K562 (cell line): ENCODE measurements around the gene GRIN2A. TPM values are rescaled to one million over a fixed set of nuclear protein-coding genes. Genes with fewer than 3 reads are reported as not detected.

ENCODE experiments used
- ATAC-seq: fragments of 200-7000 bp; cut with Tn5 transposase; 3 replicates; pipeline ENCODE4 v1.9.1; 2020; ENCODE audit warnings: moderate library complexity
- BruUV-seq: library from RNA; stranded (reverse); fragments of 400-500 nt; replicated peaks from 2 replicates; lab custom pipeline; 2021; lab: Mats Ljungman, UMichigan
- CTCF ChIA-PET: fragments of 300-600 bp; formaldehyde crosslinking; extraction: SDS; loops from one replicate; lab custom pipeline; 2021; ENCODE audit warnings: low intra/inter-chr PET ratio; lab: Yijun Ruan, JAX
- POLR2A ChIA-PET: fragments of 300-600, 350-650 bp; sonication (Branson Sonifier 250); formaldehyde crosslinking; extraction: SDS; loops from one replicate; lab custom pipeline; 2021; ENCODE audit warnings: antibody characterized with exemption, inconsistent platforms; lab: Yijun Ruan, JAX
- DNase-seq, 4 experiments: peaks; one replicate each; pipeline versions ENCODE4 v3.0.0 to v3.0.0-alpha.2; 2011 to 2018; ENCODE audit warnings: low spot score in 3 of 4, mixed read lengths in 3 of 4; ENCODE audit errors: extremely low read depth in 1 of 4
- FAIRE-seq: peaks from 2 replicates; lab custom pipeline; 2011; peaks lifted over from hg19 to GRCh38; lab: Jason Lieb, UNC
- H2AFZ ChIP-seq: 2 replicates; pipeline ENCODE4 v1.6.0; 2011; ENCODE audit warnings: low read depth, low read length, control low read depth, inconsistent platforms
- H3K27ac ChIP-seq: fragments of 200-600 bp; 3 replicates; pipeline ENCODE4 v1.8.0; 2011; ENCODE audit warnings: low read depth, mild to moderate bottlenecking, control low read depth, inconsistent platforms, low read length, moderate library complexity, mixed read lengths; ENCODE audit errors: extremely low read depth
- H3K27me3 ChIP-seq, 2 experiments: fragments of 300-600 bp in 1 of 2; 2 replicates in 1 of 2; 3 replicates in 1 of 2; pipeline versions ENCODE4 v1.6.0 to v1.8.0; 2011; ENCODE audit warnings: inconsistent platforms in 2 of 2, low read length in 2 of 2, mild to moderate bottlenecking in 1 of 2, mixed read lengths in 1 of 2, moderate library complexity in 1 of 2; ENCODE audit not compliant: control insufficient read depth in 2 of 2, insufficient read depth in 2 of 2
- H3K36me3 ChIP-seq: fragments of 300-600 bp; 3 replicates; pipeline ENCODE4 v1.8.0; 2011; ENCODE audit warnings: mild to moderate bottlenecking, low read length, inconsistent platforms; ENCODE audit not compliant: control insufficient read depth, insufficient read depth
- H3K4me1 ChIP-seq, 2 experiments: fragments of 200-600 bp in 1 of 2; replicated peaks in 1 of 2; 2 replicates in 1 of 2; 3 replicates in 1 of 2; pipeline versions ENCODE4 v1.5.1 to v1.8.0; 2011; ENCODE audit warnings: inconsistent platforms in 2 of 2, low read length in 2 of 2, mild to moderate bottlenecking in 1 of 2, mixed read lengths in 1 of 2, moderate library complexity in 1 of 2; ENCODE audit not compliant: control insufficient read depth in 2 of 2, insufficient read depth in 2 of 2
- H3K4me2 ChIP-seq: 2 replicates; pipeline ENCODE4 v1.6.1; 2011; ENCODE audit warnings: low read length, control low read depth, inconsistent platforms, mixed read lengths; ENCODE audit not compliant: insufficient read depth
- H3K4me3 ChIP-seq: fragments of 200-600 bp; sonication (generic), shearing (Covaris generic); 2 replicates; pipeline ENCODE4 v1.5.1; 2016; ENCODE audit warnings: control low read depth, inconsistent platforms
- H3K79me2 ChIP-seq: fragments of 200-600 bp; 3 replicates; pipeline ENCODE4 v1.8.0; 2011; ENCODE audit warnings: low read length, inconsistent platforms; ENCODE audit not compliant: control insufficient read depth, insufficient read depth
- H3K9ac ChIP-seq, 2 experiments: 2 replicates each; pipeline versions ENCODE4 v1.6.0 to v1.6.1; 2011; ENCODE audit warnings: low read depth in 2 of 2, low read length in 2 of 2, control low read depth in 1 of 2, inconsistent platforms in 1 of 2, mild to moderate bottlenecking in 1 of 2, mixed read lengths in 1 of 2; ENCODE audit not compliant: insufficient read depth in 1 of 2
- H3K9me1 ChIP-seq: one replicate; pipeline ENCODE4 v1.6.0; 2011; ENCODE audit warnings: inconsistent platforms, mild to moderate bottlenecking, low read length, moderate library complexity; ENCODE audit not compliant: control insufficient read depth, insufficient read depth
- H3K9me3 ChIP-seq: replicated peaks from 2 replicates; pipeline ENCODE4 v1.5.1; 2011; ENCODE audit warnings: low read depth, low read length, inconsistent platforms; ENCODE audit not compliant: control insufficient read depth, insufficient read depth
- H4K20me1 ChIP-seq: replicated peaks from 2 replicates; pipeline ENCODE4 v1.6.1; 2011; ENCODE audit warnings: low read length, inconsistent platforms, mixed read lengths; ENCODE audit not compliant: control insufficient read depth, insufficient read depth
- ETS1 ChIP-seq: conservative IDR thresholded peaks from 2 replicates; pipeline ENCODE4 v1.6.1; 2011; ENCODE audit warnings: low read depth, mild to moderate bottlenecking, low read length; ENCODE audit not compliant: control insufficient read depth
- GATAD2A ChIP-seq: fragments of 450-650 bp; IDR thresholded peaks from 2 replicates; pipeline ENCODE4 v1.6.1; 2017
- IFI16 ChIP-seq: fragments of 250-450 bp; sonication (Bioruptor Pico); IDR thresholded peaks from 2 replicates; pipeline ENCODE4 v2.1.2; 2022; ENCODE audit warnings: mild to moderate bottlenecking, inconsistent platforms
- KAT7 ChIP-seq: sonication (generic); formaldehyde crosslinking; IDR thresholded peaks from 2 replicates; pipeline ENCODE4 v1.8.0; 2022; ENCODE audit warnings: missing genetic modification reagents, mild to moderate bottlenecking, borderline replicate concordance
- PML ChIP-seq: IDR thresholded peaks from 2 replicates; pipeline ENCODE4 v1.6.1; 2012; ENCODE audit warnings: low read length, inconsistent platforms
- SNAPC5 ChIP-seq: fragments of 250-450 bp; sonication (Bioruptor Pico); IDR thresholded peaks from 2 replicates; pipeline ENCODE4 v1.8.0; 2021; ENCODE audit warnings: moderate library complexity, mild to moderate bottlenecking, inconsistent platforms
- SNRNP70 ChIP-seq: fragments of 200-400 bp; formaldehyde crosslinking; optimal IDR thresholded peaks from 2 replicates; pipeline ENCODE3; 2017; ENCODE audit warnings: low read depth, low read length
- SP2 ChIP-seq: IDR thresholded peaks from 2 replicates; pipeline ENCODE4 v1.6.1; 2011; ENCODE audit warnings: mild to moderate bottlenecking, low read depth, low read length, moderate library complexity; ENCODE audit not compliant: poor library complexity, severe bottlenecking; ENCODE audit errors: extremely low read depth
- TCF3 ChIP-seq: sonication (generic); formaldehyde crosslinking; IDR thresholded peaks from 2 replicates; pipeline ENCODE4 v1.4.0; 2020; ENCODE audit warnings: mild to moderate bottlenecking, missing genetic modification reagents
- ZNF318 ChIP-seq, 2 experiments: fragments of 450-650 bp; IDR thresholded peaks; 2 replicates each; pipeline ENCODE4 v1.6.1; 2016; ENCODE audit warnings: mild to moderate bottlenecking in 2 of 2, borderline replicate concordance in 1 of 2, low read depth in 1 of 2, moderate library complexity in 1 of 2
- WGBS: fragments of 100-300 bp; shearing (Covaris generic); methylation state at CpG from one replicate; pipeline ENCODE4 v1.1.6; 2016; ENCODE audit warnings: low coverage, mixed read lengths; ENCODE audit not compliant: insufficient coverage; ENCODE audit errors: missing lambda C conversion rate; 5-methylcytosine and 5-hydroxymethylcytosine counted together
- in situ Hi-C: fragments of 300-500 bp; cut with MboI; formaldehyde crosslinking; loops from 4 replicates; pipeline ENCODE4 v1.15.0; 2018; ENCODE audit warnings: inconsistent platforms, mixed read lengths
- intact Hi-C: fragments of 100-400 bp; cut with micrococcal nuclease; formaldehyde crosslinking; loops from 2 replicates; pipeline ENCODE4 v1.14.2; 2022
- polyA plus RNA-seq, 8 experiments: library from polyadenylated mRNA; depleted of rRNA in 4 of 8; stranded (reverse) in 5 of 8; unstranded in 3 of 8; fragments of >200 nt; fragmentation: Nextera tagmentation in 2 of 8; fragmentation: Illumina TruSeq in 1 of 8; extraction: Ambion mirVana in 2 of 8; extraction: Trizol in 1 of 8; gene quantifications; 2 replicates each; pipeline versions ENCODE4 v1.2.1 to v1.2.3, GENCODE V29; 2011 to 2014; ENCODE audit warnings: inconsistent platforms in 1 of 8, missing spikeins in 1 of 8
- total RNA-seq, 7 experiments: library from RNA; depleted of rRNA in 6 of 7; stranded (reverse); fragments of >200 nt in 6 of 7; fragmentation: Illumina TruSeq in 2 of 7; extraction: Trizol in 2 of 7; gene quantifications; 2 replicates each; pipeline versions ENCODE4 v1.2.1 to v1.2.3, GENCODE V29; 2011 to 2021; ENCODE audit warnings: low replicate concordance in 1 of 7

GRIN2A gene
- total and polyA plus RNA-seq, 9 of the 15 experiments (the other 6 are each of a cell fraction or from before 2014, with no cell fraction given), result not detected

- no peak for TF ChIP-seq SP2
- no peak for TF ChIP-seq TCF3
Observed at GRCh38 chr16:9978160-9978725, 204.0 kb downstream of the GRIN2A start (continued).

- ChIA-PET CTCF (interaction anchor here (0.6 kb wide), 1 partner anchor 813 kb away, joined by 3 read pairs; no protein-coding TSS in a partner anchor), POLR2A (interaction anchor here (0.6 kb wide), 1 partner anchor 760 kb away, joined by 3 read pairs; no protein-coding TSS in a partner anchor)
- no peaks in the 10 kb centered on the region for H3K27me3 ChIP-seq
- no peak overlapping the region for H3K4me3 ChIP-seq
- H3K9ac ChIP-seq, result no peak overlapping the region
- H3K9me3 ChIP-seq, result no peaks in the 10 kb centered on the region
- ATAC-seq (no peak), FAIRE-seq (no peak), DNase-seq (no peak)
- H4K20me1 ChIP-seq, result 0 out of 2 replicates have a peak, but pooled peaks cover 3% of the 10 kb centered on the region
- H3K27ac ChIP-seq, result no peak overlapping the region
- no peaks in the 10 kb centered on the region for H3K36me3 ChIP-seq
- H3K9me1 ChIP-seq, result no peaks in the 10 kb centered on the region
- BruUV-seq, result no TSS peak
- intact Hi-C loops (no loop called here), in situ Hi-C loops (no loop called here)
- no peak overlapping the region for H3K4me2 ChIP-seq
- H3K79me2 ChIP-seq, result no peaks in the 10 kb centered on the region
- no peak overlapping the region for H2AFZ ChIP-seq
- no peaks in the 10 kb centered on the region for H3K4me1 ChIP-seq
- 0% methylated on average over 7 of the region's 7 CpGs for WGBS
- TF ChIP-seq KAT7 (CRISPR knock-in tag) (no peak), PML (no peak), ETS1 (no peak), SNRNP70 (no peak), SNAPC5 (CRISPR knock-in tag) (no peak), ZNF318 (IDR thresholded peaks at IDR 0.05; ENCODE audit: borderline replicate concordance in 1 of 2, low read depth in 1 of 2) (no peak), GATAD2A (no peak), IFI16 (CRISPR knock-in tag) (no peak)
Observed at GRCh38 chr16:9977333-9977897, 204.8 kb downstream of the GRIN2A start.
